ENCODE measurements around the gene MAP2K7. TPM values are rescaled to one million over a fixed set of nuclear protein-coding genes. Genes with fewer than 3 reads are reported as not detected.

MAP2K7 gene
- total RNA-seq, 1 donor from 2014 or later, result 38.6 TPM

DNA sequence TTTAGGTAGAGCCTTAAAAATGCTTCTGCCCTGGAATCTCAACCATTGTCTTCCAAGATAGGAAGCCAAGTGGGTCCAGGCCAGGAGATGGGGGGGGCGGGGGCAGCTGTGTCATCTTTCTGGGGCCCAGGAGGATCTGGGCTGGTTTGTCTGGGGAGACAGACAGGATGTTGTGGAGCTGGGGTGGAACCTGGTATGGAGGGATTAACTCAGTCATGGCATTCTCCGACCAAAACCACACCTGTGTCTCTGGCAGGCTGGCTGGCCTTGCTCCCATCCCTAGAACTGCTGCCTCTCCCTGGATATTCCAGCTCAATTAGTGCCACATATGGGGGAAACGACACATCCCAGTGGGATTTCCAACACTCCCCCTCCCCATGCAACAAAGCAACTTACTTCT lies 2.7 kb upstream of the MAP2K7 start:
- ATAC-seq, result no peak
- no peak overlapping the region for H3K4me3 ChIP-seq
- TF ChIP-seq CTCF (IDR thresholded peaks at IDR 0.05), result no peak
- H3K27me3 ChIP-seq (ENCODE audit: low read depth), result no peaks in the 10 kb centered on the region
- no peak overlapping the region for H3K27ac ChIP-seq
- peaks cover 3% of the 10 kb centered on the region for H3K36me3 ChIP-seq
- no peaks in the 10 kb centered on the region for H3K9me3 ChIP-seq
- no peak for DNase-seq
- intact Hi-C loops (cut with DNase I), result no loop called here
- peaks cover 30% of the 10 kb centered on the region for H3K4me1 ChIP-seq

GRCh38 chr19:7901337-7901736 lies 2.3 kb upstream of the MAP2K7 start:
- intact Hi-C loops (cut with DNase I), result no loop called here
- DNase-seq (no peak), ATAC-seq (no peak)
- H3K36me3 ChIP-seq, result peaks cover 7% of the 10 kb centered on the region
- TF ChIP-seq CTCF (IDR thresholded peaks at IDR 0.05), result no peak
- H3K27me3 ChIP-seq (ENCODE audit: low read depth), result no peaks in the 10 kb centered on the region
- H3K27ac ChIP-seq, result no peak overlapping the region
- no peaks in the 10 kb centered on the region for H3K9me3 ChIP-seq
- H3K4me3 ChIP-seq, result no peak overlapping the region
- peaks cover 34% of the 10 kb centered on the region for H3K4me1 ChIP-seq

- peaks cover 44% of the 10 kb centered on the region for H3K4me1 ChIP-seq
- H3K27me3 ChIP-seq (ENCODE audit: low read depth), result no peaks in the 10 kb centered on the region
- no peaks in the 10 kb centered on the region for H3K9me3 ChIP-seq
- ATAC-seq (peak; percentile 7 to 41), DNase-seq (no peak)
- intact Hi-C loops (cut with DNase I), result no loop called here
- TF ChIP-seq CTCF (IDR thresholded peaks at IDR 0.05), result no peak
- H3K4me3 ChIP-seq, result peak overlapping the region; percentile 88
- peak overlapping the region; percentile 81 for H3K27ac ChIP-seq
- H3K36me3 ChIP-seq, result peaks cover 9% of the 10 kb centered on the region
Measured at GRCh38 chr19:7902796-7903243, 857 bp upstream of the MAP2K7 start.

- TF ChIP-seq CTCF (IDR thresholded peaks at IDR 0.05), result no peak
- intact Hi-C loops (cut with DNase I), result no loop called here
- Histone ChIP-seq H3K36me3 (peaks cover 14% of the 10 kb centered on the region), H3K27me3 (ENCODE audit: low read depth) (no peaks in the 10 kb centered on the region), H3K9me3 (no peaks in the 10 kb centered on the region), H3K4me1 (peaks cover 44% of the 10 kb centered on the region), H3K27ac (peak overlapping the region; percentile 81), H3K4me3 (peak overlapping the region; percentile 88)
- ATAC-seq (peak; percentile 51 to 61), DNase-seq (peak; percentile 77)
Measured at GRCh38 chr19:7904074-7905020, 670 bp downstream of the MAP2K7 start.

- ATAC-seq, result no peak
- no peak for DNase-seq
- Histone ChIP-seq H3K9me3 (no peaks in the 10 kb centered on the region), H3K4me3 (peak overlapping the region; percentile 88), H3K36me3 (peaks cover 23% of the 10 kb centered on the region), H3K27ac (no peak overlapping the region), H3K4me1 (peaks cover 44% of the 10 kb centered on the region), H3K27me3 (ENCODE audit: low read depth) (no peaks in the 10 kb centered on the region)
- intact Hi-C loops (cut with DNase I), result no loop called here
- TF ChIP-seq CTCF (IDR thresholded peaks at IDR 0.05), result no peak
Measured at GRCh38 chr19:7905268-7905667, 1.6 kb downstream of the MAP2K7 start.
